Inflammatory macrophage treated with lipopolysaccharide for 4 hours (primary cell): ENCODE data around the gene RAB3B.
A peak's percentile ranks its signal among the peaks of the same experiment; 100 is the strongest.

Source experiments
- DNase-seq: peaks from one replicate; pipeline ENCODE4 v3.0.0-alpha.2; 2020

Gene RAB3B

DNA sequence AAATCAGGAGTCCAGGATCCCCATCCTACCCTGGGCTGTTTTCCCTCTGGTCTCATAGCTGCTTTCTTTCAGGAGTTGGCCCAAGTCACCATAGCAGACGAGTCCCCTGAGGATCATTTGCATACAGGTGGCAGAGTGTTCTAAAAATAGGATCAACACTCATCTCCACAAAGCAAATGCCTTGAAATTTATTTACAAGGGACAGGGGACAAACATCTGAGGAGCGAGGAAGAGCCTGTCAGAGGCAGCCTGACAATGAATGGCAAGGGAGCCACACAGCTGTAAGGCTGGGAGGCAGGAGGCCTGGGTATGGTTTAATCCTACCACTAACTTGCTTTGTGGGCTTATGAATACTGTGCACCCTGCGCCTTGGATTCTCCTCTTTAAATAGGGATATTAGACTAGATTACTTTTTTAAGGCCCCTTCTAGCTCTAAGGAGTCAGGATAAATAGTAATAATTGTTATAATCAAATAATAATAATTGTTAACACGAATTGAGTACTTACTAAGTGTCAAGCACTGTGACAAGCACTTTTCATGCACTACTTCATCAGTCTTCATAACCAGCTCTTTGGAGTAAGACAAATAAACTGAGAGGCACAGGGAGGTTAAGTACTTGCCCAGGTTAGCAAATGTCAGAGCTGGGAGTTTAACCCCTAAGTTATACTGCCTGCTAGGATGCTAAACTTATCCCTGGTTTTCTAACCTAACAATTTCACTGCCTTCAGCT lies 34.5 kb downstream of the RAB3B start:
- no peak for DNase-seq

- no peak for DNase-seq
These were observed 35.7 kb downstream of the RAB3B start for GRCh38 chr1:51954783-51955182.

DNA sequence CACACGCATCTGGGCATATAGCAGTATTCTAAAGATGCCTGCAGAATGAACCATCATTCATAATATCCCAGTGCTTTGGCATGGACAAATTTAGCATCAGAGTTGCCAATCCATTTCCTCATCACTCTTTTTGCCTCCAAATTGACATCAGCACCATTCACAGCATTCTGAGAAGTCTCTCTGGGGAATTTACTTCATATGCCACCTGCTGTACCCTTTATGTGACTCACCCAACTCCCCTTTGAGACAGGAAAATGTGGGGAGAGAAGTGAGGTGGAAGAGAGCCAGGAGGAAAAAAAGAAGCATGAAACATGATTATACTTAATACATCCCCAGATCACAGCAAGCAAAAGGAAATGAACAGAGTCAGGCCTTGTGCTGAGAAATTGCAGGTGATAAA lies 37.4 kb downstream of the RAB3B start:
- no peak for DNase-seq

- DNase-seq: peak; percentile 53
These were observed 37.9 kb downstream of the RAB3B start for GRCh38 chr1:51952638-51953037.

GRCh38 chr1:51950701-51951100 lies 39.8 kb downstream of the RAB3B start:
- DNase-seq: no peak

- no peak for DNase-seq
These were observed 41.3 kb downstream of the RAB3B start for GRCh38 chr1:51949014-51949702.

DNA sequence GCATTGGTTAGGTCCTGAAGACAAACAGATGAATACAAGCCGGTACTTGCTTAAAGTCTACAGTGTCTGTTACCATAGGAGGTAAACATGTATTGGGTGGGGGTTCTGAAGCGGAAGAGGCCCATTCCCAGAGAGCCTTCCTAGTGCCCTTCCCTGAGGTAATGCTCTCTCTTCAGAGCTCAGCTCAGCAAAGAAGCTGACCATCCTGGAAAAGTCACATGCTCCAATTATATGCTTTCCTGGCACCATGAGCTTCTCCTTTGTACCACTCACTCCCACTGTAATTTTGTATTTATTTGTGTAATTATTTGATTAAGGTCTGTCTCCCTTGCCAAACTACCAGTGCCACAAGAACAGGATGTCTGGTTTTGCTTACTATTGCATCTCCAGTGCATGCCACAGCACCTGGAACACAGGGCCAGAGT lies 42.0 kb downstream of the RAB3B start:
- DNase-seq: no peak

DNA sequence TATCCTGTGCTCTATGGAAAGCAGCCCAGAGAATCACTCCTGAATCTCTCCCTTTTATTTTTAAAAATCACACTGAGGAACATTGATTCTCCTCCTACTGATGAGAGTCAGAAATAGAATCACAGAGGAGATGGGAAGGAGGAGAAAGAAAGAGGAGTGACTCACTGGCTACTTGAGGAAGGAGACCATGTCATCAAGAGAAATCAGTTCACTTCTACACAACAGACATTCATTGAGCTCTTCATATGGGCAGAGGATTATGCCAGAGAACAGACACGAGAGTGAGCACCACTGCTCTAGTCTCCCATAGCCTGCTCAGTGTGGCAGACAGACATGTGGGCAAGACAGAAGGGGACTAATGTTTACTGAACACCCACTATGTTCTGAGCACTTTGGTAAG lies 44.2 kb downstream of the RAB3B start:
- DNase-seq: no peak

- DNase-seq: no peak
These were observed 44.9 kb downstream of the RAB3B start for GRCh38 chr1:51945591-51945990.

DNA sequence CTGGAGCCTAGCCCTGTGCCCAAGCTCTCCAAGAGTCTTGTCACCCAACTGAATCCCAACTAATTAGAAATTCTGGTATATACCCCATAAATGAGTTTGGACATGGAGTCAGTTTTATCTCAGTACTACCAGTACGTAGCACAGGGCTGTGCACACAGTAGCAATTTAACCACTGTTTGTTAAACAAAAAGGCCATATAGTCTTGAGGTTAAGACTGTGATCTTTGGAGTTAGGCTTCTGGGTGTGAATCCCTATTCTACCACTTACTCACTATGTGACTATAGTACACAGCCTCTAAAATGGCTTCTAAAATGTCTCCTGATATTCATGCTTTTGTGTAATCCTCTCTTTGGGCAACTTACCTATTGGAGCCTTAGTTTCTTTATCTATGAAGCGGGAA lies 48.2 kb downstream of the RAB3B start:
- DNase-seq: no peak

GRCh38 chr1:51941528-51941927 lies 49.0 kb downstream of the RAB3B start:
- DNase-seq: no peak

DNA sequence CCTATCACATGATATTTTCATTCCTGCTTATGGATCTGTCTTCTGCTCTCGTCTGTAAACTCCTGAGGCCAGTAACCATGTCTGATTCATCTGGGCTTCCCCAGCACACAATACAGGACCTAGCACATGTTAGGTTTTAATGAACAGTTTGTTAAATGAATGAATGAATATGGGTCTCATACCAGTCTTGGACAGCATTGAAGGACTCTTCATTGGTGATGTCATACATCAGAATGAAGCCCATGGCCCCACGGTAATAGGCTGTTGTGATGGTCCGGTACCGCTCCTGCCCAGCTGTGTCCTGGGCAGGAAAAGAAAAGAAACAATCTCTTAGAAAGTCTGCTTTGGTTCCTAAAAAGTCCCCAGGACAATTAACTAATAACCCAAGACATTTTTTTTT lies 53.4 kb downstream of the RAB3B start:
- no peak for DNase-seq

- DNase-seq: no peak
These were observed 54.0 kb downstream of the RAB3B start for GRCh38 chr1:51936531-51936930.

DNA sequence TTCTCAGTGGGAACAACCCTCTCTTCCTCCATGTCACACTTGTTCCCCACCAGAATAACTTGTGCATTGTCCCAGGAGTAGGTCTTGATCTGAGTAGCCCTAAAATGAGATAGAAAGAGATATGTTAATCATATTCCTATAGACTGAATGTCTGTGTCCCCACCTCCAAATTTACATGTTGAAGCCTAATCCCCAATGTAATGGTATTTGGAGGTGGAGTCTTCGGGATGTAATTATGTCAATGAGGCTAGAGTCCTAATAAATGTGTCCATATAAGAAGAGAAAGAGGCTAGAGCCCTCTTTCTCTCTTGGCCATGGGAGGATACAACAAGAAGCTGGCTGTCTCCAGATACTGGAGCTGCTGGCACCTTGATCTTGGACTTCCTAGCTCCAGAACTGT lies 57.2 kb downstream of the RAB3B start:
- no peak for DNase-seq

DNA sequence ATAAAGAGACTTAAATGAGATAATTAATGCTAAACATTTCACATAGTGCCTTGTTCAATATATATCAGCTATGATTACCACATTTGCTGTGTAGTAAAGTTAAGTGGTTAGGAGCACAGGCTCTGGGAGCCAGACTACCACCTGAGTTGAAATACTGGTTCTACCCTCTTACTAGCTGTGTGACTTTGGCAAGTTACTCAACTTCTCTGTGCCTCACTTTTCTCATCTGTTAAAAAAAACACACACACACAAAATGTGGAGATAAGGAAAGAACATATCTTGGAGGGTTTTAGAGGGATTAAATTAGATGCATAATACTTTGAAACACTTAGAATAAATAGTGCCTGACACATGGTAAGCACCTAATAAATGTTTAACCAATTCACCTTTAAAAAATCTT lies 60.2 kb downstream of the RAB3B start:
- DNase-seq: no peak

- no peak for DNase-seq
These were observed 61.6 kb downstream of the RAB3B start for GRCh38 chr1:51928896-51929295.

DNA sequence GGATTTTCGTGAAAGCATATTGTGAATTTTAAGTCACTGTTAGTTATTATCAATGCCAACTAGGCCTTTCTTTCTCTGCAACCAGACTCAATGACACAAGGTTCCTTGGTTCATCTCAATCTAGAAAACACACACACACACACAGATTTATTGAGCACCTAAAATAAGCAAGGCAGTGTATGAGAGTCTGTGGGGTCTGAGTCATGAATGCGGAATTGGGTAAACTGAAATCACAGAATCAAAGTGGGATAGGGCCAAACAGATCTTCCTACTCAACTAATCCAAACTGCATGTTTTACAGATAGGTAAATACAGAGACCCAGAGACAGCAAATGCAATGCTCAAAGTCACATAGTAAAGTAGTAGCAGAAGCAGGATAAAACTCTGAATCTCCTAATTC lies 63.5 kb downstream of the RAB3B start:
- DNase-seq: no peak

GRCh38 chr1:51926171-51926812 lies 64.2 kb downstream of the RAB3B start:
- DNase-seq: no peak

DNA sequence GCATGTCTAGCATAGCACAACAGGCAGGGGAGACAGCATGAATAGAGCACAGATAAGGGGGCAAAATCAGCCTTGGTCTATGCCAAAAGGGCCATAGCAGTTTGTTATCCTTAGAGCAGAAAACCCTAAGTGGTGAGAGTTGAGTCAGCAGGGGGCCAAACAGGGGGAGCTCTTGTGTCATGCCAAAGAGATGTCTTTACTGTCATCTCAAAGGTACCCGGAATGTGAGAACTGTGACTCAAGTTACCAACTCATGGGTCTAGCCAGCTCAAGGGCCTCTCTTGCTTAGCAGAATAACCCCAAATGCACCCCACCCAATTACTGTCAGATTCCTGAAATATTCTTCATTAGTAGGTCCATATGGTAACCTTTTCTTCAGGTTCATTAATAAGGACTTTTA lies 66.0 kb downstream of the RAB3B start:
- DNase-seq: no peak

DNA sequence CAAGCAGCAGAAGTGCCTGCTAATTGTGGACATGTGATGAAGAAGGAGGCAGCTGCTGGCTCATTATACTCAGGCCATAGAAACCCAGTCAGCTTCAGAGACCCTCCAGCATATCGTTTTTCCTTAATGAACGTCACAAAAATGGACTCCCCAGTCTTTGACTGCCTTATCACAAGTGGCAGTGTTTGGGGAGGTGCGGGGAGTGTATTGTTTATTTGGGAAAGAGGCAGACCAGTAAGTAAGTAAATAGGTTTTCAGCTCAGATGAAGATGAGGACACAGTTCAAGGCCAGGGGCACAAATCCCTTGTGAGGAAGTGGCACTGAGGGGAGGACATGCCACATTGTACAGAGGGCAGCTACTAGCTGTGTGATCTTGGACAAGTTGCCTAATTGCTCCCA lies 68.5 kb downstream of the RAB3B start:
- DNase-seq: no peak

- no peak for DNase-seq
These were observed 70.4 kb downstream of the RAB3B start for GRCh38 chr1:51920130-51920529.

DNA sequence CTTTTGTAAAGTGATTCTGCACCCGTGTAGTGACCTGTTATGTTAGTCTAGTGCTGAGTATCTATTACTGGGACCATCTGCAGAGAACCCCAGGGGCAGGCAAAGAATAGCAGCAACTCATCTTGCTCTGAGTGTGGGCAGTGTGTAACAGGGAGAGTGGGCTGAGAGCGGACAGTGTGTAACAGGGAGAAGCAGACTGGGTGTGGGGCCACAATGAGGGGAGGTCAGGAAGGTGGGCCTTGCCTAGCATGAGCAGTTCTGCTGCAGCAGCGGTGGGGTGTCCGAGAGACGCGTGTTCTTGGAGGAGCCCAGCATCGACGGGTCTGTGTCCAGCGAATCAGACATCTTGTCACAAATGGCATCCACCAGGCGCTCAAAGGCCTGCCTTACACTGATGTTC lies 70.8 kb downstream of the RAB3B start:
- DNase-seq: no peak

- no peak for DNase-seq
These were observed 73.7 kb downstream of the RAB3B start for GRCh38 chr1:51916587-51917405.
